Gastroesophageal sphincter (tissue), 4 donors: ENCODE results near the gene CLDN12. TPM values are rescaled to one million over a fixed set of nuclear protein-coding genes. Genes with fewer than 3 reads are reported as not detected.

Source experiments
- ATAC-seq: fragments of 150-250 bp; one replicate; pipeline ENCODE4 v1.9.1; 2016; ENCODE audit warnings: mild to moderate bottlenecking, moderate library complexity
- H3K27ac ChIP-seq, 4 donors: fragments of 200-600 bp; sonication (generic) in 3 of 4; 1 replicate in 3 of 4; 2 replicates in 1 of 4; pipeline ENCODE4 v1.5.1; 2016 to 2019
- H3K27me3 ChIP-seq: fragments of 200-600 bp; sonication (generic); one replicate; pipeline ENCODE4 v1.5.1; 2019
- H3K36me3 ChIP-seq, 2 donors: fragments of 200-600 bp; sonication (generic); one replicate each; pipeline ENCODE4 v1.5.1; 2019; ENCODE audit warnings: control low read depth in 1 of 2
- H3K4me1 ChIP-seq, 3 donors: fragments of 200-600 bp; sonication (generic); 1 replicate in 2 of 3; 2 replicates in 1 of 3; pipeline ENCODE4 v1.5.1; 2016 to 2019; ENCODE audit warnings: control low read depth in 2 of 3
- H3K4me3 ChIP-seq, 2 donors: fragments of 200-600 bp; sonication (generic); one replicate each; pipeline ENCODE4 v1.5.1; 2019; ENCODE audit warnings: mild to moderate bottlenecking in 1 of 2, moderate library complexity in 1 of 2
- H3K9me3 ChIP-seq, 3 donors: fragments of 200-600 bp; sonication (generic); one replicate each; pipeline ENCODE4 v1.5.1; 2017 to 2019; ENCODE audit warnings: control low read depth in 2 of 3
- EP300 ChIP-seq: sonication (generic); formaldehyde crosslinking; IDR thresholded peaks from one replicate; pipeline ENCODE4 v1.6.1; 2017; ENCODE audit warnings: antibody characterized with exemption, mild to moderate bottlenecking
- POLR2A ChIP-seq, 2 donors: fragments of 450-650 bp; IDR thresholded peaks; one replicate each; pipeline ENCODE4 v1.6.1; 2017; ENCODE audit warnings: antibody characterized with exemption in 2 of 2, mild to moderate bottlenecking in 2 of 2, moderate library complexity in 1 of 2
- POLR2AphosphoS5 ChIP-seq: sonication (generic); formaldehyde crosslinking; IDR thresholded peaks from one replicate; pipeline ENCODE4 v1.6.1; 2017; ENCODE audit warnings: antibody characterized with exemption
- WGBS, 2 donors: methylation state at CpG; one replicate each; pipeline ENCODE4 v1.1.5; 2018; ENCODE audit warnings: low coverage in 1 of 2; 5-methylcytosine and 5-hydroxymethylcytosine counted together
- total RNA-seq, 4 donors: library from RNA; depleted of rRNA; stranded (reverse); fragments of >200 nt; gene quantifications; one replicate each; pipeline ENCODE4 v1.1.0, GENCODE V29; 2016
- TF ChIP-seq, protein P1 (sequence below), 4 experiments: fragments of 200-600 bp in 2 of 4; fragments of 450-650 bp in 2 of 4; sonication (generic) in 1 of 4; IDR thresholded peaks; one replicate each; pipeline ENCODE4 v1.5.1; 2017 to 2019; ENCODE audit warnings: antibody characterized with exemption in 4 of 4, mild to moderate bottlenecking in 2 of 4, moderate library complexity in 2 of 4

The CLDN12 gene
- total RNA-seq, 4 donors from 2014 or later: 23.6 to 64.1 (median 27.4) TPM

DNA sequence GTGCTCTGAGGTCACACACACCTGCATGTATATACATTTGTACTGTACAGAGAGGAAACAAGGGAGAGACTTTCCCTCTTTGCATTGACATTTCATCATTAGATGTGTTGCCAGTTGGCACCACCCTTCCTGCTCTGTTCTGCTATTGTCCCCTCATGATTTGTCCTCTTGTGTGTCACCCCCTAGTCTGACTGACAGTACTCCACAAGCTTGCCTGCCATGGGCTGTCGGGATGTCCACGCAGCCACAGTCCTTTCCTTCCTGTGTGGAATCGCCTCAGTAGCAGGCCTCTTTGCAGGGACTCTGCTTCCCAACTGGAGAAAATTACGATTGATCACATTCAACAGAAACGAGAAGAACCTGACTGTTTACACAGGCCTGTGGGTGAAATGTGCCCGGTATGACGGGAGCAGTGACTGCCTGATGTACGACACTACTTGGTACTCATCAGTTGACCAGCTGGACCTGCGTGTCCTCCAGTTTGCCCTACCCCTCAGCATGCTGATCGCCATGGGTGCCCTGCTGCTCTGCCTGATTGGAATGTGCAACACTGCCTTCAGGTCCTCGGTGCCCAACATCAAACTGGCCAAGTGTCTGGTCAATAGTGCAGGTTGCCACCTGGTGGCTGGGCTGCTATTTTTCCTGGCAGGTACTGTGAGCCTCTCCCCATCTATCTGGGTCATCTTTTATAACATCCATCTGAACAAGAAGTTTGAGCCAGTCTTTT lies 9.4 kb downstream of the CLDN12 start:
- TF ChIP-seq, protein P1, sequence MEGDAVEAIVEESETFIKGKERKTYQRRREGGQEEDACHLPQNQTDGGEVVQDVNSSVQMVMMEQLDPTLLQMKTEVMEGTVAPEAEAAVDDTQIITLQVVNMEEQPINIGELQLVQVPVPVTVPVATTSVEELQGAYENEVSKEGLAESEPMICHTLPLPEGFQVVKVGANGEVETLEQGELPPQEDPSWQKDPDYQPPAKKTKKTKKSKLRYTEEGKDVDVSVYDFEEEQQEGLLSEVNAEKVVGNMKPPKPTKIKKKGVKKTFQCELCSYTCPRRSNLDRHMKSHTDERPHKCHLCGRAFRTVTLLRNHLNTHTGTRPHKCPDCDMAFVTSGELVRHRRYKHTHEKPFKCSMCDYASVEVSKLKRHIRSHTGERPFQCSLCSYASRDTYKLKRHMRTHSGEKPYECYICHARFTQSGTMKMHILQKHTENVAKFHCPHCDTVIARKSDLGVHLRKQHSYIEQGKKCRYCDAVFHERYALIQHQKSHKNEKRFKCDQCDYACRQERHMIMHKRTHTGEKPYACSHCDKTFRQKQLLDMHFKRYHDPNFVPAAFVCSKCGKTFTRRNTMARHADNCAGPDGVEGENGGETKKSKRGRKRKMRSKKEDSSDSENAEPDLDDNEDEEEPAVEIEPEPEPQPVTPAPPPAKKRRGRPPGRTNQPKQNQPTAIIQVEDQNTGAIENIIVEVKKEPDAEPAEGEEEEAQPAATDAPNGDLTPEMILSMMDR (IDR thresholded peaks at IDR 0.05): no peak
- TF ChIP-seq POLR2A (IDR thresholded peaks at IDR 0.05) (no peak), EP300 (no peak), POLR2AphosphoS5 (no peak)
- H3K27ac ChIP-seq: no peak overlapping the region
- peaks cover 0 to 17% (median 4%) of the 10 kb centered on the region in 3 donors for H3K4me1 ChIP-seq
- H3K36me3 ChIP-seq: peaks cover 0 to 65% of the 10 kb centered on the region in 2 donors
- H3K4me3 ChIP-seq: no peak overlapping the region
- H3K9me3 ChIP-seq: no peaks in the 10 kb centered on the region
- no peaks in the 10 kb centered on the region for H3K27me3 ChIP-seq
- peak; percentile 25 for ATAC-seq
- WGBS, 2 donors: 82 to 84% methylated on average over 6 to 11 of the region's 11 CpGs

DNA sequence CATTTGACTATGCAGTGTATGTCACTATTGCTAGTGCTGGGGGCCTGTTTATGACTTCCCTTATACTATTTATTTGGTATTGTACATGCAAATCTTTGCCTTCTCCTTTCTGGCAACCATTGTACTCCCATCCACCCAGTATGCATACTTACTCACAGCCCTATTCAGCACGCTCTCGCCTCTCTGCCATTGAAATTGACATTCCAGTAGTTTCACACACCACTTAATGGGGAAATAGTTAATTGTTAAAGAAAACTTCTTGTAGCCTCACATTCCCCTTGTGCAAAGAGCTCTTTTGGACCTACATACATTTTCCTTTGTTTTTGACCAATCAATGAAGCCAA lies 9.9 kb downstream of the CLDN12 start:
- H3K9me3 ChIP-seq: no peaks in the 10 kb centered on the region
- no peak overlapping the region for H3K27ac ChIP-seq
- H3K4me3 ChIP-seq: no peak overlapping the region
- 100% methylated on average over 2 of the region's 2 CpGs for WGBS, 2 donors
- peaks cover 0 to 60% of the 10 kb centered on the region in 2 donors for H3K36me3 ChIP-seq
- TF ChIP-seq, protein P1 (IDR thresholded peaks at IDR 0.05): no peak
- TF ChIP-seq POLR2A (IDR thresholded peaks at IDR 0.05) (no peak), POLR2AphosphoS5 (no peak), EP300 (no peak)
- ATAC-seq: no peak
- H3K4me1 ChIP-seq: peaks cover 0 to 17% (median 4%) of the 10 kb centered on the region in 3 donors
- no peaks in the 10 kb centered on the region for H3K27me3 ChIP-seq

DNA sequence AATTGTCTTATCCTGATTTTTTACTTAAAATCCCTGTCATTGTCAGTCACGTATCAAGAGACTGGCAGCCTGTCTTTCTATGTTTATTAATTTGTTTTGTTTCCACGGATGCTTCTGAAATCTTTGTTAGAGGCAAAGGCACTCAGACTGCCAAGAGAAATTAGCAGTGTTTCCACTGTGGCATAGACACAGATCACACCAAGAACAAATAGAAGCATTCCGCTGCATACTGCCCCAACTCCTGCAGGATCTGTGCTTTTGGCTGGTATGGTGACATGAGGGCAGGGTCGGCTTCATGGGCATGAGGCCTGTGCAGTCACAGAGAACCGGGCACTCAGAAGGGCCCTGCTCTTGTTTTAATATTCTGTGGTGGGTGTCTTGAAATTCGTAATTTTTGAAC lies 18.4 kb downstream of the CLDN12 start:
- no peaks in the 10 kb centered on the region for H3K27me3 ChIP-seq
- no peak for ATAC-seq
- 50 to 71% methylated on average over 3 to 5 of the region's 6 CpGs for WGBS, 2 donors
- no peaks in the 10 kb centered on the region for H3K36me3 ChIP-seq
- H3K27ac ChIP-seq: no peak overlapping the region
- H3K9me3 ChIP-seq: no peaks in the 10 kb centered on the region
- TF ChIP-seq EP300 (no peak), POLR2AphosphoS5 (no peak), POLR2A (IDR thresholded peaks at IDR 0.05) (no peak)
- TF ChIP-seq, protein P1 (IDR thresholded peaks at IDR 0.05): no peak
- no peak overlapping the region for H3K4me3 ChIP-seq
- no peaks in the 10 kb centered on the region for H3K4me1 ChIP-seq

DNA sequence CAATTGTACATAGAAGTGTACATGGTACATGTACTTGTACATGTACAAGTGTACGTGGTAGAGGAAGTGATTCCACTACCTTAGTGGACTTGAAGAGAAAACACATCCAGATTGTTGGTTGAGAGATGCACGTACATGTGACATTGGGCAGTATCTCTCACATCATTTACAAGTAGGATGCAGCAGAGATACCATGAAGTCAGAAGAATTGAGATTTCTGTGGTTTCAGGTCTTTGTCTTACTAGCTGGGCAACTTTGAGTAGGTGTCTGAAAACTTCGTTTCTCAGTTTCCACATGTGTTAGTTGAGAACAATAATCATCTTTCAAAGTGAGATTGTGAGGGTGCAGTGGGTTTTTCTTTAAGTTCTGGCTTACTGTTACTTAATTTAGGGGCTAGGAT lies 21.5 kb downstream of the CLDN12 start:
- H3K36me3 ChIP-seq: no peaks in the 10 kb centered on the region
- no peak for ATAC-seq
- 82 to 90% methylated on average over 3 of the region's 3 CpGs for WGBS, 2 donors

DNA sequence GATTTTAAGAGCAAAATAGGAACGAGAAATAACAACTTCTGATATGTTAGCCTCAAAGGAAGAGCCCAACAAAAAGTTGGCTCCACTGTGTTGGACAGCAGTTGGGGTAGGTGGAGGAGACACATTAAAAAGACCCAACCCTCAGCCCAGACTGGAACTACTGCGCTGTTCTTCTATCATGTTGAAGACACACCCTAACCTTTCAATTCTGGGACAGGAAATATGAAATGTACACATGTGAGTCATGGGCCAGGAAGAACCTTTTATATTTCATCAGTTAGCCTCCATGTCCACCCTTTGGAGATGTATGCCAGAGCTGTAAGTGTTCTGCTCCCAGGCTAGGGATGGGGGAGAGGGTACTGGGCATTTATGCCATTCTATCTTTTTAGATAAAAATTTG lies 22.1 kb downstream of the CLDN12 start:
- H3K27ac ChIP-seq: no peak overlapping the region
- H3K36me3 ChIP-seq: no peaks in the 10 kb centered on the region
- 33 to 94% methylated on average over 1 to 2 of the region's 2 CpGs for WGBS, 2 donors
- H3K27me3 ChIP-seq: no peaks in the 10 kb centered on the region
- no peak for TF ChIP-seq POLR2AphosphoS5
- TF ChIP-seq, protein P1 (IDR thresholded peaks at IDR 0.05): no peak
- TF ChIP-seq POLR2A (IDR thresholded peaks at IDR 0.05): no peak
- no peak for TF ChIP-seq EP300
- H3K4me3 ChIP-seq: no peak overlapping the region
- H3K4me1 ChIP-seq: no peaks in the 10 kb centered on the region
- H3K9me3 ChIP-seq: no peaks in the 10 kb centered on the region
- ATAC-seq: no peak

More for the DNA sequence above, 21.5 kb downstream of the CLDN12 start:
- Histone ChIP-seq H3K4me3 (no peak overlapping the region), H3K27me3 (no peaks in the 10 kb centered on the region), H3K27ac (no peak overlapping the region), H3K4me1 (no peaks in the 10 kb centered on the region), H3K9me3 (no peaks in the 10 kb centered on the region)
- no peak for TF ChIP-seq EP300
